ENCODE measurements around the gene ZNF580.

Gene ZNF580

DNA sequence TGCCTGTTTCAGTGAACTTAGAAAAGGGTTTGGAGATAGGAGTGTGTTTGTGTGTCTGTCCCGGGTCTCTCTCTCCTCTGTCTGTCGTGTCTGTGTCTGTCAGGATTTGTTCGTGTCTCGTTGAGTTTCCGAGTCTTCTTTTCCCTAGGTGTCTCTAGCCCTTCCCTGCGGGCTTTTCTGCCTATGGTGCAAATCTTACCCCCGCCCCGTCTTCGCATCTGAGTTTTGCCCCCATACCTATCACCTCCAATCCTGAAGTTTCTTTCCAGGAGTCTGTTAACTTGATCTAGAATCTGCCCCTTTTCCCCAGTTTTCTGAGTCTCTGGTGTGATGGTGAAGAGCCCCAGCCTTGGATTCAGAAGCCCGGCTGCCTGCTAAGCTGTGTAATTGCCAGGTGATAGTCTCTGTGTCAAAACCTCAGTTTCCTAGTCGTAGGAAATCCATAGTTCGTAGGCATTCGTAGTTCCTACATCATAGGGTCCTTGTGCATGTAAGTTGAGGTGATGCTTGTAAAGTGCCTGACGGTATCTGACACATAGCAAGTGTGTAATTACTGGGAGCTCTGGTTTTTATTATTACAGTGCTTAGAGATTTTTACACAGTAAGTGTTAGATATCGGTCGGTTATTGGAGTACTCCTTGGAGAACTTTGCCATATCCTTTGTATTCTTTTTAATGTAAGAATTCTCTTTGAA lies 35.0 kb downstream of the ZNF580 start:
- TF ChIP-seq, protein P1, sequence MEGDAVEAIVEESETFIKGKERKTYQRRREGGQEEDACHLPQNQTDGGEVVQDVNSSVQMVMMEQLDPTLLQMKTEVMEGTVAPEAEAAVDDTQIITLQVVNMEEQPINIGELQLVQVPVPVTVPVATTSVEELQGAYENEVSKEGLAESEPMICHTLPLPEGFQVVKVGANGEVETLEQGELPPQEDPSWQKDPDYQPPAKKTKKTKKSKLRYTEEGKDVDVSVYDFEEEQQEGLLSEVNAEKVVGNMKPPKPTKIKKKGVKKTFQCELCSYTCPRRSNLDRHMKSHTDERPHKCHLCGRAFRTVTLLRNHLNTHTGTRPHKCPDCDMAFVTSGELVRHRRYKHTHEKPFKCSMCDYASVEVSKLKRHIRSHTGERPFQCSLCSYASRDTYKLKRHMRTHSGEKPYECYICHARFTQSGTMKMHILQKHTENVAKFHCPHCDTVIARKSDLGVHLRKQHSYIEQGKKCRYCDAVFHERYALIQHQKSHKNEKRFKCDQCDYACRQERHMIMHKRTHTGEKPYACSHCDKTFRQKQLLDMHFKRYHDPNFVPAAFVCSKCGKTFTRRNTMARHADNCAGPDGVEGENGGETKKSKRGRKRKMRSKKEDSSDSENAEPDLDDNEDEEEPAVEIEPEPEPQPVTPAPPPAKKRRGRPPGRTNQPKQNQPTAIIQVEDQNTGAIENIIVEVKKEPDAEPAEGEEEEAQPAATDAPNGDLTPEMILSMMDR (IDR thresholded peaks at IDR 0.05; ENCODE audit: low read depth, low read length): no peak
- peak overlapping the region; percentile 94 for H3K4me3 ChIP-seq (ENCODE audit: low read depth, low read length)

DNA sequence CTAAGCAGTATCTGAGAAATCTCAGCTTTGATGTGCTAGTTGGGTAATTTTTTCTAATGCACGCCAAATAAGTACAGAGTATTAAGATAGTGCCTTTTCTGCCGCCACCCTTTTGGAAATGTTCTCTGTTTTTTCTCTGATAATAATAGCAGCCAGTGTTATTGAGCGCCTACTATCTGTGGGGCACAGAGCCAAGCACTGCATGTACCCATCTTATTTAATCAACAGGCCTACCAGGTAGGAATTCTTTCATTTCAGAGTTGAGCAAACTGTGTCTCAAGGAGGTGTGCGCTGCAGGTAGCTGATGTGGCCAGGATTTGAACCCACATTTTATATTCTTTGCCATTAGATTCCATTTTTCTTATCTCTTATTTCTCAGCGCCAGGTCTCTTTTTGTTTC lies 35.6 kb downstream of the ZNF580 start:
- H3K4me3 ChIP-seq (ENCODE audit: low read depth, low read length): peak overlapping the region; percentile 94
- TF ChIP-seq, protein P1 (IDR thresholded peaks at IDR 0.05; ENCODE audit: low read depth, low read length): no peak

DNA sequence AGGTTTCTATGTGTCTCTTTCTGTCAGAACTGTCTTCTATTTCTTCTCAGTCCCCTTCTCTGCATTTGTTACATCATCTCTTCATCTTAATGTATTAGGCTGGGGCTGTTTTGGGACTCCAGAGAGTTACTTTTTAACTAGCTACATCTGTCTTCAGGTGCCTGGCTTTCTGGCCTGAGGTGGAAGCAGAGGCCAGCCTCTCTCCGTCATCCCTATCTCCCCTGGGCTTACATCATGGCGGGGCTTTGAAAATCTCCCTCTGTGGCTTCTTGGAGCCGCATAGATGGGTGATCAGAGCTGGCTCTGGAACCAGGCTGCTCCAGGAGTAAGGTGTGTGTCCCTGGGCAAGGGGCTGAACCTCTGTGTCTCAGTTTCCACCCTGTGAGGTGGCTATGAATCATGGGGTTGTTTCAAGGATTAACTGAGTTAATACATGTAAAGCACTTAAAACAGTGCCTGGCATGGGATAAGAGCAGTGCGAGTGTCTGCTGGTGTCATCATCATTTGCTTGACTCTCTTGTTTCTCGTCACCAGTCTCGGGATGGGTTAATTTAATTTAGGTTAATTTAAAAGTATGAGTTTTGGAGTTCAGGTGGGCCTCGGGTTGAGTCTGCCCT lies 36.2 kb downstream of the ZNF580 start:
- H3K4me3 ChIP-seq (ENCODE audit: low read depth, low read length): no peak overlapping the region
- TF ChIP-seq, protein P1 (IDR thresholded peaks at IDR 0.05; ENCODE audit: low read depth, low read length): no peak

DNA sequence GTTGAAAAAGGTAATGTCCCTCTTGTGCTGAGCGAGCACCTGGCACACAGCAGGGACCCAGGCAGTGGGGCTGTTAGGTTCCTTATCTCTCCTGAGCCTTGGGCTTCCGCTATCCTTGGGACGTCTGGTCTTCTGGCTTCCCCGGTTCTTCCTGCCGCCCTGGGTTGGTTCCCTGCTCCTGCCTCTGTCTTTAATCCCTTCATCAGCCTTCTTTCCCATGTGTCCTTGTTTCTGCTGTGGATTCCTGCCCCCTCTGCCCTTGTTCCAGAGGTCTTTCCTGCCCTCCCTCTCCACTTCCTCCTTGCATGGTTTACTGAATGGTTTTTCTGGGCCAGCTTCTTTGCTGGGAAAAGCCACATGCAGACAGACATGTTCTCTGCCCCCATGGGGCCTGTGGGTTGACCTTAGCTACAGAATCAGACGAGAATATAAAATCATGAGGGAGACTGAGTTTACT lies 36.8 kb downstream of the ZNF580 start:
- H3K4me3 ChIP-seq (ENCODE audit: low read depth, low read length): no peak overlapping the region
- TF ChIP-seq, protein P1 (IDR thresholded peaks at IDR 0.05; ENCODE audit: low read depth, low read length): no peak

DNA sequence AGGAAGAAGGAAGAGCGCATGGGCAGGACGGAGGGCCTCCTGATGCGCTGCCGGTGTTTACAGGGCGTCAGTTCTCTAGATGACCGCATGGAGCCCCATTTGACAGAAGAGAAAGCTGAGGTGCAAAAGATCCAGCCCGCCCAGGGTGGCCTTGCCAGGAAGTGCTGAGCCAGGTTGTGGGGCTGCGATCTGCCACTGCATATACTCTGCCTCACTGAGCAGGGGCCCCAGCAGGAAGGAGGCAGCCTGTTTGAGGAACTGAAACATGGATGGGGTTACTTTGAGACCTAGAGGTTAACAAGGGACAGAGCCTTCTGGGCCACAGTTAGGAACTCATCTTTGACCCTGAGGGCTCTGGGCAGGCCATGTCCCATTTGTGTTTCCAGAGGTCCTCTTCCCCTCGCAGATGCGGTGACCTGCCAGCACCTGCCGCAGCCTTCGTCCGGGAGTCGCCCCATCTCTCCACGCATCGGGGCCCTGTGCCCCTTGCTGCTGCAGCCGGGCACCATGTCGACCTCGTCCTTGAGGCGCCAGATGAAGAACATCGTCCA lies 37.4 kb downstream of the ZNF580 start:
- TF ChIP-seq, protein P1 (IDR thresholded peaks at IDR 0.05; ENCODE audit: low read depth, low read length): no peak
- no peak overlapping the region for H3K4me3 ChIP-seq (ENCODE audit: low read depth, low read length)

DNA sequence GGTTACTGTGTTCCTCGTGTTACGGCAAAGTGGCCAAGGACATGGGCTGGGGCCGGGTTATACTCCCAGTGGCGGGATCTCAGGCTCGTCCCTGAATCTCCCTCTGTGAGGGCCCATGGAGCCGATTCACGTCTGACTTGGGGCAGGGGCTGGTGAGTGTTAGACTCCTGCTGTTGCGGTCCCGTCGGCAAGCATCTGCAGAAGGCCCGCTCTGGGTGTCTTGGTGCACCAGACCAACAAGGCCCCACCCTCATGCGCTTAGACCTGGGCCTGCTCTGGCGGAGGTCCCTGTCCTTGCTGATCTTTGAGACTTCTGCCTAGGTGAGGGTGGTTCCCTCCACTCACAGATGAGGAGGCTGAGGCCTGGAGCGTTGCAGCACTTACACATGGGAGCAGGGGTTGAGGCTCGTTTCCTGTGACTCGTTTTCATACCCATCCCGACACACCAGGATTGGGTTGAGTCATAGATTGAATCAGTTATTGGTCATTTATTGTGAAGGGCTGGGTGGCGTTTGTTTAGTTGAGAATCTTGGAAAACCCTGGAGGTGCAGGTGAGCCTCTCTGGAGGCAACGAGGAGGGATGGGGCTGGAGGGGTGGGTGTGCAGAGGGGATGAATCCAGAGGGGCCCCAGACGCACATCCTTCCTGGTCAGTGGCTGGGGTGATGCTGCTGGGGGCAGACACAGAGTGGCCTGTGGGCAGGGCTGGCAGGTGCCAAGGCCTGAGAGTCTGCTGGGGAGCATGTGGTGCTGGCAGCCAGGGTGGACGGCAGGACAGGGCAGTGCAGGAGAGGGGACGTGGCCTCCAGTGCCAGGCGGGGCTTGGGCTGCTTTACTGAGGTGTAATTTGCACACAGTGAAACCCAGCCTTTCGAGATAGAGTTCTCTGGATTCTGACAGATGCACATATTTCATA lies 38.8 kb downstream of the ZNF580 start:
- H3K4me3 ChIP-seq (ENCODE audit: low read depth, low read length): no peak overlapping the region
- TF ChIP-seq, protein P1 (IDR thresholded peaks at IDR 0.05; ENCODE audit: low read depth, low read length): no peak
